NOMO-1 treated with DMSO at 0.1 percent for 48 hours (cell line): ENCODE measurements around the gene APOF.
"Not testable (repeated sequence)": the region's sequence is repeated elsewhere in the genome, so short reads cannot be mapped to it uniquely, and the experiment has no call there.

Experiments used
- DNase-seq: peaks from one replicate; lab custom pipeline; 2025; ENCODE audit not compliant: unreplicated experiment; lab: John Stamatoyannopoulos, UW

Gene APOF, protein sequence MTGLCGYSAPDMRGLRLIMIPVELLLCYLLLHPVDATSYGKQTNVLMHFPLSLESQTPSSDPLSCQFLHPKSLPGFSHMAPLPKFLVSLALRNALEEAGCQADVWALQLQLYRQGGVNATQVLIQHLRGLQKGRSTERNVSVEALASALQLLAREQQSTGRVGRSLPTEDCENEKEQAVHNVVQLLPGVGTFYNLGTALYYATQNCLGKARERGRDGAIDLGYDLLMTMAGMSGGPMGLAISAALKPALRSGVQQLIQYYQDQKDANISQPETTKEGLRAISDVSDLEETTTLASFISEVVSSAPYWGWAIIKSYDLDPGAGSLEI

DNA sequence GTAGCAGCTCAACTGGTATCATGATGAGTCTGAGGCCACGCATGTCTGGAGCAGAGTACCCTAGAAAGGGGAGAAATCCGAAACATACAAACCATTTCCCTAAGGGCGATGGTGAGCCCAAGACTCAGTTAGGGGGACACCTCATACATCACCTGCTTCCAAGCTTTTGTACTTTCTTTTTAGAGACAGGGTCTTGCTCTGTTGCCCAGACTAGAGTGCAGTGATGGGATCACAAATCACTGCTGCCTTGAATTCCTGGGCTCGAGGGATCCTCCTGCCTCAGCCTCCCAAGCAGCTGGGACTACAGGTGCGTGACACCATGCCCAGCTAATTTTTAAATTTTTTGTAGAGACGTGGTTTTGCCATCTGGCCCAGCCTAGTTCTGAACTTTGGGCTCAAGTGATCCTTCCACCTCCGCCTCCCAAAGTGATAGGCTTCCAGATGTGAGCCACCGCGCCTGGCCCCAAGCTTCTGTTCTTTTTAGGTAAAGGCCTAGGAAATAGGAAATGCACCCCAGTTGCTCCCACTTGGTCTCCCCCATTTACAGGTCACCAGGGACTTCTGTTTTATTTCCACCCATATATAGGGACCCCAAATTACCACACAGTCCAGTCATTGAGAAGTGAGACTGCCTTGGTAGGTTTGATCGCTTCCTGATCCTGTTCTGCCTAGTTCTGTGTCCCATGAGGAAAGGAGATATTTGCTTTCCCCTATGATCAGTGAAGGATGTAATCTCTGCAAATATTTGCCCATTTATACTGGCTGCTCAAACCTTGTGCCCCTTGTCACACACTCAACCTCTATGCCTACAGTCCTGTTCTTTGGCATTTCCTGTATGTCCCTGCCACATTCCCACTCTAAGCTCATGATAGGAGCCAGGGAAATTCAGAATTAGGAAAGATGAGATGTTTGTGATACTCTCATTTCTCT lies at the start of gene APOF:
Gene APOF (minus strand): TSS at position 728 of the 930 bp plus-strand sequence. CDS start 112 bp downstream, at position 616.
- no peak for DNase-seq

DNA sequence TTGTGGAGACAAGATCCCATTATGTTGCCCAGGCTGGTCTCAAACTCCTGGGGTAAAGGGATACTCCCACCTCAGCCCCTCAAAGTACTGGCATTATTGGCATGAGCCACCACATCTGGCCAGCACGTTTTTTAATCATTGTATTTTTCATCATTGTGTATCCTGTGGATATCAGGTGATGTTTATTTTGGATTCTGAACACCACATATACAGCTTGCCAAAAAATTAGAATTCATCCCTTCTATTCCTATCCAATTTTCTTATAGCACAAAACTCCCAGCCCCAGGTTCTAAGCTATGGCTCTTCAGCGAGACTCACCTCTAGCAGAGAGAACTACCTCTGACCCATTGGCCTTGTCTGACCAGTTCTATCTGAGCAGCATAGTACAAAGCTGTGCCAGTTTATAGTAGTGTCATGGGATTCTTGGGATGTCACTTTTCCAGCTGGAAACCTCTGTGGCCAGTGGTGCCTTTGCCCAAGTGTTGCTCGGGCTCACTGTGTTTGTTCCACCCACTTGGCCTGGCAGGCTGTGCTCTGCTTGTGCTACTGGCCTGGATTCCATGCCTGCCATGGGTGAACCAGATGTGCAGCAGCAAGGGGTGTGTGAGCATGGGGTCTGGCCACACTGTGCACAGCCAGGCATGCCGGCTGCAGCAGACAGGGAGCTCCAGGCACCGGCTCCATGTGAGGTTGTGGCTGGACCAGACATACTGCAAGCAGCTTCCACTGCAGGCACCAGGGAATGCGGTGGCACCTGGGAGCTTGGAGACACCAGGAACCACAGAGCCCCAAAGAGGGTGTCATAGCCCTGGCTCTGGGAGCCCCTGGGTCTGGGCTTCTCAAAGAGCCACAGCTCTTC lies 49.4 kb upstream of the APOF start:
- DNase-seq = no peak

DNA sequence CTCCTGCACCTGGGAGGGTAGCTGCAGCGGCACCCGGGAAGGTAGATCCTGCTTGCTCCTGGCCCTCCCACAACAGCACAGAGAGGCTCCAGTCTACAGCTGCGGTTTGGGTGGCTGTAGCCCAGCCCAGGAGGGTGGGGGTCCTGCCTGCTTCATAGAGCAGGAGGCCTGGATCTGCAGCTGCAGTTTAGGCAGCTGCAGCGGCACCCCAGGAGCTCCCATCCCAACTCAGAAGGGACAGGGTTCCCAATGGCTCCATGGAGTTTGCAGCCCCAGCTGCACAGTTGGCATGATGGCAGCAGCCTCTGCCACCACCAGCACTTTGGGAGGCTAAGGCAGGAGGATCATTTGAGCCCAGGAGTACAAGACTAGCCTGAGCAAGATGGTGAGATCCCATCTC lies 48.1 kb upstream of the APOF start:
- no peak for DNase-seq

DNA sequence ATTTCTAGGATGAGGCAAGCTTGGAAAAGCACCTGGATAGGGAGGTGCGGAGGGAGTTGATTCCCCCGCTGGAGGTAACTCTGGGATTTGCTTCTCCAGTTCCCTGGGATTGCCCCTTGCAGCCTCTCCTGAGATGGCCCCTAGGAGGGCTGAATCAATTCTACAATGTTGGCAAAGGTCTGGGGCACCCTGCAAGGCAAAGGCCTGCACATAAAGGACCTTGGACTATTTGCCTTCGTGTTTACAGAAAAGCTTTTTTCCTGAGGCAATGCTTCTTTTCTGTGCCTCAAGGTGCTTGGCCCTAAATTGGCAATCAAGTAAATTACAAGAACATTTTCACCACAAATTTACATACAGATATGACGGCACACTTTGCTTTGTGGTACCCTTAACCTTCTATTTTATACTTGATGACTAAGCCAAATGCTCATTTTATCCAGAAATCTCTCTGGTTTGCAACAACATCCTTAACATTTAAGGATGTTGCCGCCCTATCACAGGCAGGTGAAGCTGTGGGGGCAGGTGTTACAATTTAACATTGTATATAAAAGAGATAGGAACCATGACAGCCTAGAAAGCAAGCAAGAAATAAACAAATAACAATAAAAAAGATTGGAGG lies 46.3 kb upstream of the APOF start:
- no peak for DNase-seq

DNA sequence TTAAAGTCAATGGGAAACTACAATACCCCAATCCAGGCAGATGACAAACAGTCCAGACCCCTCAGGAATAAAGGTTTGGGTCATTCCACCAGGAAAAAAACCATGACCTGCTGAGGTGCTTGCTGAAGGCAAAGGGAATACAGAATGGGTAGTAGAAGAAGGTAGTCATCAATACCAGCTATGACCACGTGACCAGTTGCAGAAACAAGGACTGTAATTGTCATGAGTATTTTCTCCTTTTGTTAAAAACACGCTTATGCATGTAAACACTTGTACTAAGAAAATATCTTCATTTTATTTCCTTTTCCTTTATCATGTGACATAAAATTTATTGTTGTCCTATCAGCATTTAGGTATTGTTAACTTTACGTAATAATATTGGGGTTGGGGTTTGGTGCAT lies 41.6 kb upstream of the APOF start:
- not testable (repeated sequence) for DNase-seq

DNA sequence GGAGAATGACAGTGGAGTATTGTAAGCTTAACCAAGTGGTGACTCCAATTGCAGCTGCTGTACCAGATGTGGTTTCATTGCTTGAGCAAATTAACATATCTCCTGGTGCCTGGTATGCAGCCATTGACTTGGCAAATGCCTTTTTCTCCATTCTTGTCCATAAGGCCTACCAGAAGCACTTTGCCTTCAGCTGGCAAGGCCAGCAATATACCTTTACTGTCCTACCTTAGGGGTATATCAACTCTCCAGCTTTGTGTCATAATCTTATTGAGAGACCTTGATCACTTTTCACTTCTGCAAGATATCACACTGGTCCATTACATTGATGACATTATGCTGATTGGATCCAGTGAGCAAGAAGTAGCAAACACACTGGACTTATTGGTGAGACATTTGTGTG lies 39.0 kb upstream of the APOF start:
- not testable (repeated sequence) for DNase-seq

DNA sequence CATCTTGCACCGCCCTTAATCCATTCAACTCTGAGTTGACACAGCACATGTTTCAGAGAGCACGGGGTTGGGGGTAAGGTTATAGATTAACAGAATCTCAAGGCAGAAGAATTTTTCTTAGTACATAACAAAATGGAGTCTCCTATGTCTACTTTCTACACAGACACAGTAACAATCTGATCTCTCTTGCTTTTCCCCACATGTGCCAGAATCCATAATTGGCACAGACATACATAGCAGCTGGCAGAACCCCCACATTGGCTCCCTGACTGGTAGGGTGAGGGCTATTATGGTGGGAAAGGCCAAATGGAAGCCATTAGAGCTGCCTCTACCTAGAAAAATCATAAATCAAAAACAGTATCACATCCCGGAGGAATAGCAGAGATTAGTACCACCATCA lies 38.5 kb upstream of the APOF start:
- DNase-seq = not testable (repeated sequence)

DNA sequence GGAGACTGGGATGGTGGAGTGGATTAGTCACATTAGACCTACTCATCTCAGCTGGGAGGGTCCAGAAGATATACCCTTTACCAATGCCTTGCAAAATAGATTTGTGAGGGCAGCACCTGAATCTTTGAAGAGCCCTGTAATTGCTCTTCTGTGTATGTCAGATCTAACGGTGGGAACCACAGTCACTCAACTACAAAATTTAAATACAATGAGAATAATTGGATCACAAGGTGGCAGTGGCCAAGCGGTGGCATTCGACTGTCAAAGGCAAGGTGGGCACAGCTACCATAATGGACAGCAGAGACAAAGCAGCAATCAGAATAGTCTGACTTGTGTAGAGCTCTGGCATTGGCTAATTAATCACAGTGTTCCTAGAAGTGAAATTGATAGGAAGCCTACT lies 36.8 kb upstream of the APOF start:
- not testable (repeated sequence) for DNase-seq

DNA sequence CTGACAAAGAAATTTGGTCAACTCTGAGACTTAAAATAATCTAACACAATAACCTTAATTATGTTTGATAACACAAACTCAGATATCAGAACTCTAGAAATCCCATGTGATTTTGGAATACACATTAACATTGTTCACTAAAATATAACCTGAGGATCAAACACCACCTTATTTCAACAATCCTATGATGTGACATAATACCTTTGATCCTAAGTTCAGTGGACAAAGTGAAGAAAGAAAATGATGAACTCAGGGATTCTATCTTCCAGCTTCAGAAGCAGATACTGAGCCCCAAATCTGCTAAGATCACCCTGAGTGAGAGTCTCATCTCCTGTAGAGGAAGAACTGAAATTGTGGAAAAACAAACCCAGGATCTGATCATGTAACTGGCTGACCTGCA lies 35.7 kb upstream of the APOF start:
- DNase-seq = no peak

DNA sequence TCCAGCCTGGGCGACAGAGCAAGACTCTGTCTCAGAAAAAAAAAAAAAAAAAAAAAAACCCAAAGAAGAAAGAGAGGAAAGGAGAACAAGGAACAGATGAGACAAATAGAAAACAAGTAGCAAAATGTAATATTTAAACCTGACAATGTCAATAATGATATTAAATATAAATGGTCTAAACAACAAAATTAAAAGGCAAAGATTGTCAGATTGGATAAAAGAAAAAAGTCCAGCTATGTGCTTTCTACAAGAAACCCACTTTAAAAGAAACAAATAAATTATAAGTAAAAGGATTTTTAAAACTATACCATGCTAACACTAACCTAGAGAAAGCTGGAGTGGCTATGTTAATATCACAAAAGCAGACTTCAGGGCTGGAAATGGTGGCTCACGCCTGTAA lies 29.7 kb upstream of the APOF start:
- no peak for DNase-seq

DNA sequence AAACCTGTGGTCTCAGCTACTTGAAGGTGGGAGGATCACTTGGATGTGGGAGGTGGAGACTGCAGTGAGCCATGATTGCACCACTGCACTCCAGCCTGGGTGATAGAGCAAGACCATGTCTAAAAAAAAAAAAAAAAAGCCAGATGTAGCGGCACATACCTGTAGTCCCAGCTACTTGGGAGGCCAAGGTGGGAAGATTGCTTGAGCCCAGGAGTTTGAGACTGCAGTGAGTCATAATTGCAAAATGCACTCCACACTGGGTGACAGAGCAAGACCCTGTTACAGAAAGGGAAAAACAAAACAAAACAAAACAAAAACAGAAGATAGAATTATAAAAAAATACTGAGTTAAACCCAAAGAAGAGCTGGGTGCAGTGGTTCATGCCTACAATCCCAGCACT lies 29.1 kb upstream of the APOF start:
- DNase-seq = no peak

DNA sequence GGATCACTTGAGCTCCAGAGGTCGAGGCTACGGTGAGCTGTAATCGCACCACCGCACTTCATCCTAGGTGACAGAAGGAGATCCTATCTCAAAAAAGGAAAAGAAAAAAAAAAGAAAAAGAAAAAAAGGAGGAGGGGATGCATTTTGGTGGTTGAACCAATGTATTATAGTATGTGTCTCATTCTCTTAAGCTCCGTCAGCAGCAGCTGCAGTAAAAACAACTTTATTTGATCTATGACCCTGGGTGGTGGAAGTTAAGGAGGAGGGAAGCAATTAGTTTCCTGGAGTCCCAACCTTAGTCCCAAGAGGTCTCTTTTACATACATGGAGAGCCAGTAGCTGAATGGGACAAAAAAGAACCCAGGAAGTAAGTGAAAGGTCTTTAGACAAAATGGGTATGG lies 26.8 kb upstream of the APOF start:
- DNase-seq = no peak

DNA sequence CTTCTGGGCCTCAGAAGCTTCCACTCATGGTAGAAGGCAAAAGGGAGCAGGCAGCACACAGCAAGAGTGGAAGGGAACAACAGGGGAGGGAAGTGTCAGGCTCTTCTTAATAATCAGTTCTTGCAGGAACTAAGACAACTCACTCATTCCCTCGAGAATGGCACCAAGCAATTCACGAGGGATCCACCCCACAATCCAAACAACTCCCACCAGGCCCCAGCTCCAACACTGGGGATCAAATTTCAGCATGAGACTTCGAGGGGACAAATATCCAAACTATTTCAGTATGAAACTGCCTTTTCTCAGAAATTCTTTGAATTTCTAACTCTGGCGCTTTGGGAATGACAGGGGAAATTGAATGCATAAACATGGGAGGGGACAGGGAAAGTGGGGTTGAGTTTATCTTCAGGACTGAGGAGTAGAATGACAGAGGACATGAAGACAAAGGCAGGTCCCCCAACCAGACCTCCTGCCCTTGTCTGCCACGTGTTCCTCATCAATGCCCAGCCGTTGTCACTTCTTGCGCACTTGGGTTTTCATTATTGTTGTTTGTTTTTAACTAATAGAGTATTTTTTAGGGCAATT lies 24.6 kb upstream of the APOF start:
- no peak for DNase-seq

DNA sequence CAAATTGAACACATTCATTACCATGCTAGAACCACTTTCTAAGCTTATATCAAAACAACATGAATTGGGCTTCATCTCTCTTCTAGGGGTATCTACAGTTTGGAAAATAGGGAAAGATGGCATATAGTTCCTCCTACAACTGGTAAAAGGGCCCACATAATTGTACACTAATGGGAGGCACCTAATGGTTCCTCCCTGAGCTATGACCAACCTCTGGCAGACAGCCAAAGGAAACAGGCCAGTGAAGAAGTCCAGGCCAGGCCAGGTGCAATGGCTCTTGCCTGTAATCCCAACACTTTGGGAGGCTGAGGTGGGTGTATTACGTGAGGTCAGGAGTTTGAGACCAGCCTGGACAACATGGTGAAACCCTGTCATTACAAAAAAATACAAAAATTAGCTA lies 23.2 kb upstream of the APOF start:
- DNase-seq = no peak

DNA sequence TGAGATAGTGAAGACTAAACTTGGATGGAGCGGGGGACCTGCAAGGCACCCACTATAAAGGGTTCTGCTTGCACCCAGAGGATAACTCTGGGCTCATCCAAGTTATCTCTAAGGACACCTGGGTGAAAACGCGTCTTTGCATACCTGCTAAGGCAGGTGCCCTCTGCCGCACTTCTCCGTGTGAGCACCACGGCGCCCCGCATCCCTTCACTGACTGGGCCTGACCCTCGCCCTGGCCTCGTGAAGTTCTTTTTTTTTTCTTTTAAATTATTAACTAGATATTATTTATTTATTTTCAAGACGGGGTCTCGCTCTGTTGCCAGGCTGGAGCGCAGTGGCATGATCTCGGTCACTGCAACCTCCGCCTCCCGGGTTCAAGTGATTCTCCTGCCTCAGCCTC lies 20.0 kb upstream of the APOF start:
- DNase-seq = no peak

DNA sequence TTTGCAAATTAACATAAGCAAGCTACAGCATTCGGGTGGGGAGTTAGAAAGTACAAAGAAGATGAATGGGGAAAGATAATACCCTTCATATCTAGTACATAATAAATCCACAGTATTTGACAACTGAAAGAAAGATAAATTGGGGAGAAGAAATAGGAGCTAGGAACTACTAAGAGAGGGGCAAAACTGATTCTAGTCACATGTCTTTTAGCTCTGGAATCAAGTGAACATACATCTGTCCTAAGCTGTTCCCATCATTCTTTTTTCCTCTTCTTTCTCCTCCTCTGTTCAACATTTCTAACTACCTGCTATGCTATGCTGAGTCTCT lies 15.3 kb upstream of the APOF start:
- no peak for DNase-seq

DNA sequence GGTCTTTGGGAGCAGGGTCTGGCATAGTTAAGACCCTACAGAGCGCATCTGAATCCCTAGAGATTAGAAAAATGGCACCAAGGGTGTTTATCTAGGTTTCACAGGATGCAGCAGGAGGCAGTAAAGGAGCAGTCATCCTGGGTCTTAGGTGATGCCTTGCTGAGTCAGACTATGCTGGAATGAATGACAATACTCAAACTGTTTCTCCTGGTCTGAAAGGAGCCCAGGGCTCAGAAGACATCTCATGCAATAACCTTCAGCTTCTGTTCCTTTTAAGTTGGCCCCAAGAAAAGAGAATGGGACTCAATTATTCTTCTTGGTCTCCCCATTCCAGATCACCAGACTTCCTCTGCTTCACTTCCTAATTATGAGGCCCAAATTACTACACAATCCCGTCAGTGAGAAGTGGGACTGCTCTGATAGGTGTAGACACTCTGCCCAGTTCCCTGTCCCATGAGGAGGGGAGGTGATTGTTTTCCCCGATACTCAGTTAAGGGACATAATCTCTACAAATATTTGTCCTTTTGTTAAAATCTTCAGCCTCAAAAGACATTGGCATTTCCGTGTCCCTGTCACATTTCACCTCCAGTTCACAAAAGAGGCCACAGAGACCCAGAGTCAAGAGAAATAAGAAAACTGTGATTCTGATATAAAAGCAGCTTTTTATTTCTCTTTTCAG lies 14.8 kb upstream of the APOF start:
- no peak for DNase-seq

DNA sequence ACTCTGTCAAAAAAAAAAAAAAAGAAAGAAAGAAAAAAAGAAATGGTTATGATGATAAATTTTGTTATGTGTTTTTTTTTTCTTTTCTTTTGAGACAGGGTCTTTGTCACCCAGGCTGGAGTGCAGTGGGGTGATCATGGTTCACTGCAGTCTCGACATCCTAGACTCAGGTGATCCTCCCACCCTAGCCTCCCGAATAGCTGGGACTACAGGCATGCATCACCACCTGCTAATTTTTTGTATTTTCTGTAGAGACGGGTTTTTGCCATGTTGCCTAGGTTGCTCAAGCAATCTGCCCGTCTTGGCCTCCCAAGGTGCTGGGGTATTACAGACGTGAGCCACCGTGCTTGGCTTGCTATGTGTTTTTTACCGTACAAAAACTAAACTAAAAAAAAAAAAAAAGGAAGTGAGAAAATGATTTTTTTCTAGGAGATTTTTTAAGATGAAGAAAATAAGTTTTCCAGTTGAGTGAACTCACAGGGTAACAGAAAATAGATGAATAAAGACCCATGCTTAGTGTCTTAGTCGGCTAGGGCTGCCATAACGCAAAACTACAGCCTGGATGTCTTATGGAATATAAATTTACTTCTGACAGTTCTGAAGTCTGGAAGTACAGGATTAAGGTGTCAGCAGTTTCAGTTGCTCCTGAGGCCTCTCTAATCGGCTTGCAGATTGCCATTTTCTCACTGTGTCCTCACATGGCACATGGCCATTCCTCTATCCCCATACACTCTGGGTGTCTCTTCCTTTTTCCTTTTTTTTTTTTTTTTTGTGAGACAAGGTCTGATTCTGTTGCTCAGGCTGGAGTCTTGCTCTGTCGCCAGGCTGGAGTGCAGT lies 13.2 kb upstream of the APOF start:
- peak; percentile 54 for DNase-seq
